HT1080 (cell line): ENCODE data around the gene SIRT6. TPM values are rescaled to one million over a fixed set of nuclear protein-coding genes. Genes with fewer than 3 reads are reported as not detected.
A peak's percentile ranks its signal among the peaks of the same experiment; 100 is the strongest.
"Not testable (repeated sequence)": the region's sequence is repeated elsewhere in the genome, so short reads cannot be mapped to it uniquely, and the experiment has no call there.

Experiments
- DNase-seq: peaks from one replicate; pipeline ENCODE4 v3.0.0-alpha.2; 2015; ENCODE audit warnings: low read depth
- total RNA-seq: library from RNA; depleted of rRNA; stranded (reverse); fragments of >200 nt; shearing (Covaris generic); gene quantifications from 2 replicates; pipeline ENCODE4 v1.2.3, GENCODE V29; 2014

Gene SIRT6
- total RNA-seq, 1 experiment from 2014 or later = 18.5 TPM

GRCh38 chr19:4175669-4175931 lies 6.8 kb downstream of the SIRT6 start:
- DNase-seq = no peak

DNA sequence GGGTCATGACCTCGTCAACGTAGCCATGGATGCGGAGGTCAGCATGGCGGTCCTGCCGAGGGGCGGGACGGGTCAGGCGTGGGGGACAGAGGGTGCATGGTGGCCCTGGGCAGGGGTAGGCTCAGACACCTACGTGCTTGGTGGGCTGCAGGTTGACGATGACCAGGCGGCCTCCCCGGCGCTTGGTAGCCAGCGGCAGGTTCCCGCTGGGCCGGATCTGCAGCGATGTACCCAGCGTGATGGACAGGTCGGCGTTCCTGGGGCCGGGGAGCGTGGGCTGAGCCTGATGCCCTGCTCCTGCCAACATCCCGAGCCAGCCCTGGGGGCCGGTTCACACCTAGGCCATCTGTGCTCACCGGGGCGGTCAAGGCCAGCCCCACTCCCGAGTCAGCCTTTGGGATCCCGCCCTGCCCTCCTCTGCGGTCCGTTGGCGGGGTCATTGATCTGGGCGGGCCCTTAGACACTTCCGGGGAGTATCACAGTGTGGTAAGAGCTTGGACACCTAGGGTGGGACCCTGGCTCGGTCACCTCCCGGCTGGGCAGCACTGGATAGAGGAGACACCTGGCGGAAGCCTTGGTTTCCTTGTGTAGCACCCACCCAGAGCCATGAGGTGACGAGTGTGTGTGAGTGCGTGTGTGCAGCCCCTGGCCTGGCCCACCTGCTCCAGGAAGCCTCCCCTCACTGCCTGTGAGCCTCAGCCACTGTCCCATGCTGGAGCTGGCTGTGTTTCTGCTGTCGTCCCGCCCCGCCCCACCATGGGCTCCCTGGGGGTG lies 7.3 kb downstream of the SIRT6 start:
- DNase-seq = no peak

GRCh38 chr19:4174213-4174894 lies 8.0 kb downstream of the SIRT6 start:
- DNase-seq = no peak

GRCh38 chr19:4173479-4174212 lies 8.7 kb downstream of the SIRT6 start:
- DNase-seq = no peak

DNA sequence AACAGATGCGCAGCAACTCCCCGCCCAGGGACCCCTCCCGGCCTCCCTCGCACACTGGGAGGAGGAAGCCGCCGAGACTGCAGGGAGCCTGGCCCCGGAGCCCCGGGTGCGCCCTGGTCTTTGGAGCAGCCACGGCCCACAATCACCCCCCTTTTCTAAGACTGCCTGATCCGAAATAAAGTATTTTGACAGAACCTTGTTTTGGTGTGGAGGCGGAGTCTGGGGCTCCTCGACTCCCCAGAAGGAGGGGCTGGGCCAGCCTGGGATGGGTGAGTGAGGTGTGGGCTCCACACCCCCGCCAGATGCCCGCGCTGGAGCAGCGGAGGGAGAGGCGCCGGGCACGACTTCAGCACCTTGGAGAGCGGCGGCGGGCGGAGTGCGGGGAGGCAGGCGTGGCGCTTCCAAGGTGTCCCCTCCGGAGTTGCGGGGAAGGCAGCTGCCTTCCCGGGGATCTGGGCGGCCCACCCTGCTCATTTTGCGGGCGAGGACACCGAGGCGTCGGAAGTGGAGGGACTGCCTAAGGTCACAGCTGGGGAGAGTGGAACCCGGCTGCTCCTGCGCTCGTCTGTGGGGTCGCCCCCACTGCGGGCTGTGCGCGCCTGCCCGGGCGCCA lies 9.4 kb downstream of the SIRT6 start:
- no peak for DNase-seq

DNA sequence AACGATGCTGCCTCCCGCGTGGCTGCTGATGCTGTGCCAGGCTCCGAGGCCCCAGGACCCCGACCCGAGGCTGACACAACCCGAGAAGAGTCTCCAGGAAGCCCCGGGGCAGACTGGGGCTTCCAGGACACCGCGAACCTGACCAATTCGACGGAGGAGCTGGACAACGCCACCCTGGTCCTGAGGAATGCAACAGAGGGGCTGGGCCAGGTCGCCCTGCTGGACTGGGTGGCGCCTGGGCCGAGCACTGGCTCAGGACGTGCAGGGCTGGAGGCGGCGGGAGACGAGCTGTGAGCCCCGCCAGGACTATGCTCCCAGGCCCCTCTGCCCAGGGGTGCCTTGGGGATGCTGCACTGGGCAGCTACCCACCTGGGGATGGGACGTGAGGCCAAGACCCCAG lies 10.7 kb downstream of the SIRT6 start:
- DNase-seq = no peak

GRCh38 chr19:4164262-4164661 lies 18.1 kb downstream of the SIRT6 start:
- no peak for DNase-seq

DNA sequence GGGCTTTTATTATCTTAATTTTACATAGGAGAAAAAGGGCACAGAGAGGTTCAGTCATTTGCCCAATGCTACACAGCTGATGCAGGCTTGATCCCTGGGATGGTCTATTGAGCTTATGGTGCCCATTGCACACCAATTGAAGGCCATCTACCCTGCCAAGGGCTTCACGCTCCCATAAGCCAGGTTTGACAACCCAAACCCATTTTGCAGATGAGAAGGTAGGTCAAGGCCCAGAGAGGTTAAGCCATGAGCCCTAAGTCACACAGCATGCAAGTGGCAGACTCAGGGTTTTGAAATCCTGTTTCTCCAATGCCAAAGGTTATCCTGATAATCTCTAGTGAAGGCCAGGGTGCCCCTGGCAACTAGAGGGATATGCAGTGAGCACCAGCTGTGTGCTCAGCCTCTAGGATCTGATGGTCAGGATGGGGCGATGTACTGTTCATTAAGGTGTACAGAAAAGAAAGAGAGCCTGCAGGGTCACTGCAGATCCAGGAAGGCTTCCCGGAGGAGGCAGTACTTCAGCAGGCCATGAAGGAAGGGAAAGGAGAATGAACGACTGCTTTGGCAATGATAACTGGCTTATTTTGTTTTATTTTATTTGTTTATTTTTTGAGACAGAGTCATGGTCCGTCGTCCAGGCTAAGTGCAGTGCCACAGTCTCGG lies 20.8 kb downstream of the SIRT6 start:
- no peak for DNase-seq

- not testable (repeated sequence) for DNase-seq
Measured at GRCh38 chr19:4157971-4158370, 24.4 kb downstream of the SIRT6 start.

- DNase-seq = no peak
Measured at GRCh38 chr19:4157164-4157563, 25.2 kb downstream of the SIRT6 start.

DNA sequence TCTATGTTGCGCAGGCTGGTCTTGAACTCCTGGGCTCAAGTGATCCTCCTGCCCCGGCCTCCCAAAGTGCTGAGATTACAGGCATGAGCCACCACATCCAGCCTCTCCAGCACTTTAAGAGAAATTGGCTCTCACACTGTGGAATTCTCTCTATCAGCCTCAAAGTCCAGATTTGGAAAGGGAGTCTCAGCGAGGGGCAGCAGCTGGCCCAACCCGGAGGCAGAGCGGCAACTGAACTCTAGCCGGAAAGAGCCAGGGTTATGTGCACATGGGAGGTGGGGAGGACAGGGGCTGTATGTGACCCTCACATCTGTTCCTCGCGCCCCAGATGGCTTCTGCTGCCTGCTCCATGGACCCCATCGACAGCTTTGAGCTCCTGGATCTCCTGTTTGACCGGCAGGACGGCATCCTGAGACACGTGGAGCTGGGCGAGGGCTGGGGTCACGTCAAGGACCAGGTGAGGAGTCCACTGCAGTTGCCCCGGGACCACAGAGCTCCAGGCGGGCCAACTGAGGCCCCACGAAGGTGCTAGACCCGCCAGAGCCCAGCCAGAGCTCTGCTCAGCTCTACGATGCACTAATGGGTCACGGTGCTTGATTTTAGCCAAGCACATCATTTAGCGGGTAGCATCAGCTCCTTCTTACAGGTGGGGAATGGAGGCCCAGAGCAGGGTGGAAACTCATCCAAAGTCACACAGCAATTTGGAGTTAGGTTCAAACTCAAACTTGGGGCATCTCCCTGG lies 27.6 kb downstream of the SIRT6 start:
- no peak for DNase-seq

- no peak for DNase-seq
Measured at GRCh38 chr19:4152241-4152998, 29.9 kb downstream of the SIRT6 start.

GRCh38 chr19:4151623-4152022 lies 30.7 kb downstream of the SIRT6 start:
- DNase-seq = no peak

DNA sequence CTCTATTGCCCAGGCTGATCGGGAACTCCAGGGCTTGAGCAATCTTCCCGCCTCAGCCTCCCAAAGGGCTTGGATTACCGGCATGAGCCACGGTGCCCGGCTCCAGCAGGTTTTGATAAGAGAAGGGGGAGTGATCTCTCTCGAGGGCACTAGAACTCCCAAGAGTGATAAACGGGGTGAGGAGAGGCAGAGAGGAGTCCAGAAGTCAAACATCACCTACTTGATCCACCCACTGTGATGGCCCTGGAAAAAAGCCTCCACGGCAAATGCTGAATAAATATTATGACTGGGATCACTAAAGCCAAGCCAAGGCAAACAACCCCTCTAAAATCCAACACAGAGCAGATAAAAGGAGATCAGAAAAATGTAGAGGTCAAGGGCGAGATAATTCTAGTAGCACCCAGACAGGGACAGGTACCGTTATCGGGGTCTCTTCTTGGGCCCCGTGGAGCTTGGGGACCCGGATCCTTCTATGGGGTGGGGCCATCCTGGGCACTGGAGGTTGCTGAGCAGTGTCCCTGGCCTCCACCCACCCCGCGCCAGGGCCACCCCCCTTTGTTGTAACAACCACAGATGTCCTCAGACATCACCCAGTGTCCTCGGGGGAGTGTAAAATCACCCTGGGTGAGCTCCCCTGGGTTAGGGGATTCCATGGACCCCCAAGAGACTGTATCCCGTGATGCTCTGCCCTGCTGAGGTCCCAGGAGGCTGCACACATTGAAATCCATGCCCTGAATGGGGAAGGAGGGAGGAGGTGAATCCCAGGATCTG lies 32.7 kb downstream of the SIRT6 start:
- no peak for DNase-seq

DNA sequence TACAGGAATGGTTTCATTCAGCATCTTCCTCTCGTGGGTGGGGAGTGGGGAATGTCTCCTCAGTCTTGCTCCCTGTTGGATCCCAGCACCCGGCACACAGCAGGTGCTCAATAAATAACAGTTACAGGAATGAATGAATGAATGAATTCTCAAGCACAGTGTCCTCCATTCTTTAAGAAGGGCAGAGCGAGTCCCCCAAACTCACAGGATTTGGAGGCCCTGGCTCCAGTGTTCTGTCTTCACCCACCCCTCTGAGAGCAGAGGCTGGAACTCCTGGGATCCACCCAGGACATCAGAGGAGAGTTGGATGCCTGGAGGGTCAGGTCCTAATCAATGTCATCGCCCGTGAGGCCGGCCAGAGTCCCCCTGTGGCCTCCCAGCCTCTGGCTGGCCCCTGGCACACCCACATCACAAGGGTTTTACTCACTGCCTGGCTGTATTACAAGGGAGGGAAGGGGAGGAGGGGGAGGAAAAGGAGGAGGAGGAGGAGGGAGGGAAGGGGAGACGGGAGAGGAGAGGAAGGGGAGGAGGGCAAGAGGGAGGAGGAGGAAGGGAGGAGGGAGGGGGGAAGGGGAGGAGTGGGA lies 37.6 kb downstream of the SIRT6 start:
- DNase-seq = peak; percentile 53

GRCh38 chr19:4142916-4143315 lies 39.4 kb downstream of the SIRT6 start:
- not testable (repeated sequence) for DNase-seq

DNA sequence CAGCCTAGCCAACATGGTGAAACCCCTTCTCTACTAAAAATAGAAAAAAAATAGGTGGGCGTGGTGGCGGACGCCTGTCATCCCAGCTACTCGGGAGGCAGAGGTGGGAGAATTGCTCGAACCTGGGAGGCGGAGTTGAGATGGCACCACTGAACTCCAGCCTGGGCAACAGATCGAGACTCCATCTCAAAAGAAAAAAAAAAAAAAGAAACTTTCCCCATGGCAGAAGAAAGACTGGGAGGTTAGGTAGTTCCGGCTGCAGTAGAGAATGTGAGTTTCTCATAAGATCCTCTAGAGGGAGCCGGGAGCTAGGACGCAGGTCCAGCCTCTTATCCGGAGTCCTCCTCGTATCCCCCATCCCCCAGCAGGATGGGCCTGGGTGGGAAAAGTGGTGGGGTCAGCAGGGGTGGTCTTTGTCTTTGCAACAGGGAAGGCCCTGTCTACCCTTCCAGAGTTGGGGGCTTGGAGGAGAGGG lies 42.1 kb downstream of the SIRT6 start:
- peak; percentile 59 for DNase-seq

GRCh38 chr19:4139614-4140236 lies 42.6 kb downstream of the SIRT6 start:
- peak; percentile 40 for DNase-seq
